ENCODE data around the gene RAB27A.

Gene RAB27A

DNA sequence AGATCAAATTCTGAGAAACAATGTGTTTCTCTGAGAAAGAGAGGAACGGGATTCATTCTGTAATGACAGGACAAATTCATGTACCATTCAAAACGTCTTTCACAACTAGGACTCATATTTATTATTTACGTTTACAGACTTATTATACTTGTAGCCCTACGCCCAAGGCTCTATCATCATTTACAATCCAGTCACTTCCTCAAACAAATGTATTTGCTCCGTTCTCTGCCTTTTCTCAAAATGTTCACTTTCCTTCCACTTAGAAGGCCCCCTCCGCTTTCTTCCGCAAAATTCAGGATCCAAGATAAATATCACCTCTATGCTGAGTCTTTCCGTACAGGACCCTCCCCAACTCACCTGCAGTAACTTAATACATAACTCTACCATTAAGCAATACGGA is 93.6 kb downstream of the RAB27A start:
- TF ChIP-seq YY1 (IDR thresholded peaks at IDR 0.05; ENCODE audit: low read depth) (no peak), CREB1 (IDR thresholded peaks at IDR 0.05; ENCODE audit: low read depth) (no peak), NFIC (IDR thresholded peaks at IDR 0.05) (no peak)
- TF ChIP-seq, protein P1, sequence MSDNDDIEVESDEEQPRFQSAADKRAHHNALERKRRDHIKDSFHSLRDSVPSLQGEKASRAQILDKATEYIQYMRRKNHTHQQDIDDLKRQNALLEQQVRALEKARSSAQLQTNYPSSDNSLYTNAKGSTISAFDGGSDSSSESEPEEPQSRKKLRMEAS (IDR thresholded peaks at IDR 0.05), result no peak

DNA sequence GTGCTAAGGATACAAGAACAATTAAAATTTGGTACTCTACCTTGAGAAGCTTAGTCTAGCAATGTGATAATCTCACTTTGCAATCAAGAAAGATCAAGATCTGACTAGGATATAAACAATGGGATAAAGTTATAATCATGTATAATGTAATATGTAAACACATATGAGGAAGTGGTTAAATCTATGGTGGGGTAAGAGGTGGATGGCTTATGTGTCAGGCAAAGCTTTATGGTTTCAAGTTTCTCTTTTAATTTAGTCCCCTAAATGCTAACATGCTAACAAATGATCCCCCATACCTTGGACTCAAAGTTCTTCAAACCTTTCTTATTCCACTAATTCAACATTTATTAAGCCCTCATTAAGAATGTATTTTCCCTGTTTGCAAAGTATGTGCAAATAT is 95.4 kb downstream of the RAB27A start:
- TF ChIP-seq, protein P2, sequence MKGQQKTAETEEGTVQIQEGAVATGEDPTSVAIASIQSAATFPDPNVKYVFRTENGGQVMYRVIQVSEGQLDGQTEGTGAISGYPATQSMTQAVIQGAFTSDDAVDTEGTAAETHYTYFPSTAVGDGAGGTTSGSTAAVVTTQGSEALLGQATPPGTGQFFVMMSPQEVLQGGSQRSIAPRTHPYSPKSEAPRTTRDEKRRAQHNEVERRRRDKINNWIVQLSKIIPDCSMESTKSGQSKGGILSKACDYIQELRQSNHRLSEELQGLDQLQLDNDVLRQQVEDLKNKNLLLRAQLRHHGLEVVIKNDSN (IDR thresholded peaks at IDR 0.05), result no peak
- TF ChIP-seq EP300 (IDR thresholded peaks at IDR 0.05; ENCODE audit: borderline replicate concordance) (no peak), RAD21 (IDR thresholded peaks at IDR 0.05; ENCODE audit: low read depth) (no peak), CEBPB (IDR thresholded peaks at IDR 0.05) (no peak), YY1 (IDR thresholded peaks at IDR 0.05; ENCODE audit: low read depth) (no peak), CREB1 (IDR thresholded peaks at IDR 0.05; ENCODE audit: low read depth) (no peak), TEAD4 (IDR thresholded peaks at IDR 0.05) (no peak), TCF12 (IDR thresholded peaks at IDR 0.05; ENCODE audit: low read depth) (no peak), NFIC (IDR thresholded peaks at IDR 0.05) (no peak), TAF1 (IDR thresholded peaks at IDR 0.05; ENCODE audit: low read depth) (no peak), ZBTB7A (IDR thresholded peaks at IDR 0.05; ENCODE audit: low read depth) (no peak), FOXM1 (IDR thresholded peaks at IDR 0.05; ENCODE audit: borderline replicate concordance, low read depth) (no peak)
- TF ChIP-seq, protein P3, sequence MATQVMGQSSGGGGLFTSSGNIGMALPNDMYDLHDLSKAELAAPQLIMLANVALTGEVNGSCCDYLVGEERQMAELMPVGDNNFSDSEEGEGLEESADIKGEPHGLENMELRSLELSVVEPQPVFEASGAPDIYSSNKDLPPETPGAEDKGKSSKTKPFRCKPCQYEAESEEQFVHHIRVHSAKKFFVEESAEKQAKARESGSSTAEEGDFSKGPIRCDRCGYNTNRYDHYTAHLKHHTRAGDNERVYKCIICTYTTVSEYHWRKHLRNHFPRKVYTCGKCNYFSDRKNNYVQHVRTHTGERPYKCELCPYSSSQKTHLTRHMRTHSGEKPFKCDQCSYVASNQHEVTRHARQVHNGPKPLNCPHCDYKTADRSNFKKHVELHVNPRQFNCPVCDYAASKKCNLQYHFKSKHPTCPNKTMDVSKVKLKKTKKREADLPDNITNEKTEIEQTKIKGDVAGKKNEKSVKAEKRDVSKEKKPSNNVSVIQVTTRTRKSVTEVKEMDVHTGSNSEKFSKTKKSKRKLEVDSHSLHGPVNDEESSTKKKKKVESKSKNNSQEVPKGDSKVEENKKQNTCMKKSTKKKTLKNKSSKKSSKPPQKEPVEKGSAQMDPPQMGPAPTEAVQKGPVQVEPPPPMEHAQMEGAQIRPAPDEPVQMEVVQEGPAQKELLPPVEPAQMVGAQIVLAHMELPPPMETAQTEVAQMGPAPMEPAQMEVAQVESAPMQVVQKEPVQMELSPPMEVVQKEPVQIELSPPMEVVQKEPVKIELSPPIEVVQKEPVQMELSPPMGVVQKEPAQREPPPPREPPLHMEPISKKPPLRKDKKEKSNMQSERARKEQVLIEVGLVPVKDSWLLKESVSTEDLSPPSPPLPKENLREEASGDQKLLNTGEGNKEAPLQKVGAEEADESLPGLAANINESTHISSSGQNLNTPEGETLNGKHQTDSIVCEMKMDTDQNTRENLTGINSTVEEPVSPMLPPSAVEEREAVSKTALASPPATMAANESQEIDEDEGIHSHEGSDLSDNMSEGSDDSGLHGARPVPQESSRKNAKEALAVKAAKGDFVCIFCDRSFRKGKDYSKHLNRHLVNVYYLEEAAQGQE (IDR thresholded peaks at IDR 0.05; ENCODE audit: low read depth), result no peak
- TF ChIP-seq, protein P1 (IDR thresholded peaks at IDR 0.05), result no peak

DNA sequence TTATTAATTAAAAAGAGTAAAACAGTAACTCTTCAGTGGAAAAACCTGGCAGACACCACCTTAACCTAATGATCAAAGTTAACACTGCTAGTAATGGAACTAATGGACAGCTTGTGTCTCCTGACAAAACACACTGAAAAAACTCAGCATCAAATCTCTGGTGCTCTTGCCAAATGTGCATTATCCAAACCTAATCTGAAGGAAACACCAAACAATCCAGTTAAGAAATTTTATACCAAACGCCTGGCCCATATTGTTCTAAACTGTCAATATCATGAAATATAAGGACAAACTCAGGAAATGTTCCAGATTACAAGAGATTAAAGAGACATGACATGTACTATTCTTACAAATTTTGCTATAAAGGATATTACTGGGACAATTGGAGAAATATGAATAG is 103.3 kb downstream of the RAB27A start:
- TF ChIP-seq TAF1 (IDR thresholded peaks at IDR 0.05; ENCODE audit: low read depth) (no peak), CREB1 (IDR thresholded peaks at IDR 0.05; ENCODE audit: low read depth) (no peak), CEBPB (IDR thresholded peaks at IDR 0.05) (no peak), NFIC (IDR thresholded peaks at IDR 0.05) (no peak), YY1 (IDR thresholded peaks at IDR 0.05; ENCODE audit: low read depth) (no peak), RAD21 (IDR thresholded peaks at IDR 0.05; ENCODE audit: low read depth) (no peak), EP300 (IDR thresholded peaks at IDR 0.05; ENCODE audit: borderline replicate concordance) (no peak), ZBTB7A (IDR thresholded peaks at IDR 0.05; ENCODE audit: low read depth) (no peak), TCF12 (IDR thresholded peaks at IDR 0.05; ENCODE audit: low read depth) (no peak), FOXM1 (IDR thresholded peaks at IDR 0.05; ENCODE audit: borderline replicate concordance, low read depth) (no peak), TEAD4 (IDR thresholded peaks at IDR 0.05) (no peak), EGR1 (IDR thresholded peaks at IDR 0.05) (no peak)
- TF ChIP-seq, protein P1 (IDR thresholded peaks at IDR 0.05), result no peak
- TF ChIP-seq, protein P3 (IDR thresholded peaks at IDR 0.05; ENCODE audit: low read depth), result no peak
- TF ChIP-seq, protein P2 (IDR thresholded peaks at IDR 0.05), result no peak

DNA sequence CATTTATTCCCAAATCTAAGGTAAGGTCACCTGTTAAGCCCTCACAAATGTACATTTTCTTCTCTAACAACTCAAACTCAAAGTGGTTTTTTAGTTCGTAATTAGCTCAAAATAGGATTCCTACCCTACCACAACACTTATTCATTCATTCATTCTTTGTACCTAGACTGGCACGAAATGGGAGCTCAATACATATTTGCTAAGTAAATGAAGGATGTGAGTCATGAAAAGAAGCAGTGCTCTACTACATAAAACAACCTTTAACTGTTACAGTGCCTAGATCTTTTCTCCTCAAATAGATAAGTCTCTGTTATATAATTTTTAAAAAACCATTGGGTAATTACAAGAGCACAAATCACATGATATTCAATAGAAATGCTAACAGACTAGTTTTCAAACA is 105.9 kb downstream of the RAB27A start:
- TF ChIP-seq NFIC (IDR thresholded peaks at IDR 0.05) (no peak), TCF12 (IDR thresholded peaks at IDR 0.05; ENCODE audit: low read depth) (no peak), RAD21 (IDR thresholded peaks at IDR 0.05; ENCODE audit: low read depth) (no peak), EGR1 (IDR thresholded peaks at IDR 0.05) (no peak), TAF1 (IDR thresholded peaks at IDR 0.05; ENCODE audit: low read depth) (no peak), TEAD4 (IDR thresholded peaks at IDR 0.05) (no peak), YY1 (IDR thresholded peaks at IDR 0.05; ENCODE audit: low read depth) (no peak), CEBPB (IDR thresholded peaks at IDR 0.05) (no peak), CREB1 (IDR thresholded peaks at IDR 0.05; ENCODE audit: low read depth) (no peak), FOXM1 (IDR thresholded peaks at IDR 0.05; ENCODE audit: borderline replicate concordance, low read depth) (no peak), EP300 (IDR thresholded peaks at IDR 0.05; ENCODE audit: borderline replicate concordance) (no peak), ZBTB7A (IDR thresholded peaks at IDR 0.05; ENCODE audit: low read depth) (no peak)
- TF ChIP-seq, protein P3 (IDR thresholded peaks at IDR 0.05; ENCODE audit: low read depth), result no peak
- TF ChIP-seq, protein P1 (IDR thresholded peaks at IDR 0.05), result no peak
- TF ChIP-seq, protein P2 (IDR thresholded peaks at IDR 0.05), result no peak
